Activated CD4-positive, CD25-positive, alpha-beta regulatory T cell treated with anti-CD3 and anti-CD28 coated beads, Interleukin-2, amount 50 U/mL, for 16 hours (primary cell): ENCODE results near the gene ILK.

ENCODE experiments used
- DNase-seq: peaks from one replicate; pipeline ENCODE4 v3.0.0-alpha.2; 2020; ENCODE audit warnings: low read depth, low spot score

Gene ILK

GRCh38 chr11:6606471-6607189 lies 3.1 kb downstream of the ILK start:
- DNase-seq: no peak

GRCh38 chr11:6607190-6607795 lies 3.7 kb downstream of the ILK start:
- no peak for DNase-seq

DNA sequence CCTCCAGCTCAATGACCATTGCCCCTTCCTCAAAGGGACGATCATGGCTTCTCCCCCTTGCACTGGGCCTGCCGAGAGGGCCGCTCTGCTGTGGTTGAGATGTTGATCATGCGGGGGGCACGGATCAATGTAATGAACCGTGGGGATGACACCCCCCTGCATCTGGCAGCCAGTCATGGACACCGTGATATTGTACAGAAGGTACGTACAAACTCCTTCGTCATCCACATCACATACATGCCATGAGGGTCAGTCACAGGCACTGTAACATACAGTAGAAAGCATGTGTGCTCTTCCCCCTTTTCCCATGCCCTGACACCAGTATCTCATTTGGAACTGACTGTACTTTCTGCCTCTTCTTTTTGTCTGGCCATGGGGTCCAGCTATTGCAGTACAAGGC lies 4.4 kb downstream of the ILK start:
- DNase-seq: no peak

GRCh38 chr11:6608726-6609501 lies 5.3 kb downstream of the ILK start:
- no peak for DNase-seq

DNA sequence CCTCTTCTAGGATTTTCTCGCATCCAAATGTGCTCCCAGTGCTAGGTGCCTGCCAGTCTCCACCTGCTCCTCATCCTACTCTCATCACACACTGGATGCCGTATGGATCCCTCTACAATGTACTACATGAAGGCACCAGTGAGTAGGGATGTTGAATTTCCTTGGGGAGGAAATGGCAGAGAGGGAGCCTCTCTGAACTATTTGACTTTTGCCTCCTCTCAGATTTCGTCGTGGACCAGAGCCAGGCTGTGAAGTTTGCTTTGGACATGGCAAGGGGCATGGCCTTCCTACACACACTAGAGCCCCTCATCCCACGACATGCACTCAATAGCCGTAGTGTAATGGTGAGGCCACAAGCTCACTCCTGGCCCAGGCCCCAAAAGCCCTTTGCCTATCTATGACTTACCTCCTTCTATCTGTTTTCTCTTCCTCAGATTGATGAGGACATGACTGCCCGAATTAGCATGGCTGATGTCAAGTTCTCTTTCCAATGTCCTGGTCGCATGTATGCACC lies 6.0 kb downstream of the ILK start:
- DNase-seq: no peak

- no peak for DNase-seq
Measured at GRCh38 chr11:6610591-6610990, 7.0 kb downstream of the ILK start.

GRCh38 chr11:6611092-6611962 lies 7.8 kb downstream of the ILK start:
- DNase-seq: no peak

- DNase-seq: no peak
Measured at GRCh38 chr11:6611963-6612212, 8.3 kb downstream of the ILK start.

DNA sequence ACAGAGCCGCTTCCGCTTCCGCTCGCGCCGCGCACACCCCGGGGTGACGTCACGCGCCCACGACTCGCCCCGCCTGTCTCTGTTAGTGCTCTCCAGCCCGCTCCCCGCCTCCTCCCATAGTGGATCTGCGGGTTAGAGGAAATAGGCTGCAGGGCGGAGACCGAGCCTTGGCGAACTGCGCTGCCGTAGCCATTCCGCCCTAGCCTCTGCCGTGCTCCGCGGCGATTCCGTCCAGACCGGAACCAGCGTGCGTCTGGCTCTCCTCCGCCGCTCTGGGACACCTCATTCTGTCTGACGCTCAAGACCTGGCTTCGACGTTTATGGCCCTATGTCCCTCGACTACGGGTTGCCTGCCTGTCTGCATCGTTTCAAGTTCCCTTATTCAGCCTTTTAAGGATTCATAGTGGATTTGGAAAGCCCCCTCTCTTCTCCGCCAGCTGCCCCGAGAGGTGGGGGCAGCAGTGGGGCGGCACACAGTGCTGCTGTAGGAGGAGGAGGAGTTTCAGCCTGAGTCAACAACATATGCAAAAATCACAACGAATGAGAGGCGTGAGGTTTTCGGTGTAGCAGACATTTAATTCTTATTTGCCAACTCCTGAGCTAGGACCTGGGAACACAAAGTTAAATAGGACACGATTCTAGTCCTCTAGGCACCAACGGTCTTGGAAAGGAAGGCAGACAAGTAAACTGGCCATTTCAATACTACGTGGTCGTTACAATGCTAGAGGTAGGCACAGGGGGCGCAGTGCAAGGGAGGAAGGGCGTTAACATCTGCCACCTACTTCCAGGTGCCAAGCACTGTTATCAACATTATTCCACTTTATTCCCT lies 8.9 kb downstream of the ILK start, which contains the start of gene TAF10:
Gene TAF10 (minus strand): TSS at position 4 of the 829 bp plus-strand sequence. CDS start 27 bp downstream, outside the sequence.
- DNase-seq: peak; percentile 84

GRCh38 chr11:6613496-6613895 lies 9.9 kb downstream of the ILK start:
- no peak for DNase-seq

DNA sequence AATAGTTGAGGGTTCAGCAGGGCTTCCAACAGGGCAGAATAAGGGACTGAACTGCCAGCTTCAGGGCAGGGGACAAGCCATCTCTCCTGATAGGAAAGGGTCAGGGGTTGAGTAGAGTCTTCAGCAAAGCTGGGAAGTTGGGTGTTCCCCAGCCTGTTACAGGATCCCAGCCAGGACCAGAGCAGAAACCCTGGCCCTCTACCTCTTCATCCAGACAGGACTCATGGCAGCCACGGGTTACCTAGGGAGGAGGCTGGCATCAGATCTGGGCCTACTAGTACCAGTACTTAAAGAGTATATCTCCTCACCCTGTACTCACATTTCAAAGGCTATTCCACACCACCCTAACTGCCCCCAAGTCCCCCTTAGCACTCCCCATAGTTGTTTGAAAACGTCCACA lies 10.9 kb downstream of the ILK start:
- DNase-seq: no peak

- no peak for DNase-seq
Measured at GRCh38 chr11:6615046-6615445, 11.5 kb downstream of the ILK start.

DNA sequence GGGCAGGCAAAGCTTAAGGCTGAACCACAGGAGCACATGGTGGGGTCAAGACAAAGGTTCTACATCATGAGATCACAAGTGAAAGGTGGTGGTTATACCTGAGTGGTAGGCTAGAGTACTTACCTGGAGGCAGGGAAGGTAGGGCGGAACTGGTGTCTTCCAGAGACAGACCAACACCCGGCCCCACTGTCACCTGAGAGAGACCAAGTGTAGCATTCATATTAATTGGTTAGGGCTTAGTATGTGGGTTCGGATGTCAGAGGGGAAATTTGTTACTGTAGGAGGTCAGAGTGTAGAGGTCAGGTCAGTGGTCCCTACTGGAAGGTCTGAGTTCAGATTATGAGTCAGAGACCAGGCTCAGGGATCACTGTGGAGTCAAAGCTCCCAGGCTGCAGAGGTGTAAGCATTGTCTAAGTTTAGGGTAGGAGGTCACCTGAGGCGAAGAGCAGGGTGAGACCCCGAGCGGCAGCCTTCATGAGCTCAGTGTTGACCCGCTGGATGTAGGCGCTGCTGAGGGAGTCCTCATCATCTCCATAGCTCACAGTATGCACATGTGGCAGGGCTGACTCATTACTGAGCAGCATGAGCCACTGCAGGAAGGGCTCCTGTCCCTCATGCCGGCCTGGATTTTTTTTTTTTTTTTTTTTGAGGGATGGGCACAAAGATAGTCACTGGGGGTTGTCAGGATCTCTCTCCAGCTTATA lies 12.5 kb downstream of the ILK start:
- DNase-seq: no peak

DNA sequence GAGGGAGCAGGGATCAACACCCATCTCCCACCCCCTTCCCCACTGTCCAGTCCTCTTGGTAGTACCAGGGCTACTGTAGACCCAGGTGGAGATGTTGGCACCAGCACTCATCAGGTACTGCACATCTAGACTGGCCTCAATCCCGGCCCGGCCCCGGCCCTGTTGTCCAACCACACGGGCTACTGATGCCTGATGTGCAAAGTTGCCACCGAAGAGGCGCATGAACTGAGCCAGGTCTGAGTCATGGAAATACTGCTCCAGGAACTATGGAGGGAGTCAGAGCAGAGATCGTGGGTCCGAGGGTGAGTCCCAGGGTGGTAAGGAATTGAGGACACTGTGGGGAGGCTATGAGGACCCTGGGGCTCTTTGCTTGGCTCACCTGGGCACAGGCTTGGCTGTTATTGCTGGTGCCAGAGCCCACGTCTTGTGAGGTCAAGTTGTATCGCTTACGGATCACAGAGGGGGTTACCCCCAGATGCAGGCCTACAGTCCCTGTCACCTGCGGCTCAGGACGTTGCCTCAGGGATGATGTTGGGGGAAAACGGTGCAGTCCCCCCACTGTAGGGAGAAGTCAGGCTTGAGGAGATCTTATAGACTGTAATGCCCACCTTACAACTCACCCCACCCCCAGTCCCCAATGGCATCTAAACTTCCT lies 13.1 kb downstream of the ILK start:
- no peak for DNase-seq

DNA sequence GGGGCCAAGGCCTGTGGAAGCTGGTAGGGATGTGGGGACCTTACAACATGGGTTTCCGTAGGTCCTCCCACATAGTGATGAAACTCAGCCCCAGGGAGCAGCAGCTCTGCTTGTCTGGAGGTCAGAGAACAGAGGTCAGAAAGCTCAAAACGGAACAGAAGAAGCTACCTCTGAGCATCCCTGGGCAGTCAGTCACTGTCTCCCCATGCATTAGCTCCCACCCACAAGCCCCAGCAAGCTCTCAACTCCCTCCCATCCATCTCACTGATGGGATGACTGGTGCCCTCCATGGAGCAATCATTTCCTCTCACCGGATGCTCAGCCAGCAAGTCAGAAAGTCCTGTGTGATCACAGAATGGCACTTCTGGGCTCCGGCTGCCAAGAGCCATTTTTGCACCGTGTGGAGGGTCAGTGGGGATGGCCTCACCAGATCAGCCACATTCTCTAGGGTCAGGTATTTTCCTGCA lies 13.8 kb downstream of the ILK start:
- DNase-seq: no peak

- peak; percentile 48 for DNase-seq
Measured at GRCh38 chr11:6618117-6619003, 14.8 kb downstream of the ILK start.

GRCh38 chr11:6619004-6619745 lies 15.6 kb downstream of the ILK start, which contains the start of gene TPP1:
Gene TPP1 (minus strand): TSS chr11:6619422. CDS start chr11:6619400, 22 bp downstream.
- DNase-seq: peak; percentile 84

- no peak for DNase-seq
Measured at GRCh38 chr11:6620636-6621035, 17.1 kb downstream of the ILK start.
